T-helper 17 cell (primary cell): ENCODE measurements around the gene ARID5A. TPM values are rescaled to one million over a fixed set of nuclear protein-coding genes. Genes with fewer than 3 reads are reported as not detected.

ENCODE experiments used
- ATAC-seq: fragments of 150-1000 bp; cut with Tn5 transposase; 2 replicates; pipeline ENCODE4 v1.10.0; 2021; ENCODE audit warnings: mild to moderate bottlenecking, moderate library complexity
- DNase-seq, 3 donors: peaks; one replicate each; pipeline versions ENCODE4 v3.0.0 to v3.0.0-alpha.2; 2020 to 2021
- H3K9me3 ChIP-seq: one replicate; pipeline ENCODE4 v1.7.0; 2013; ENCODE audit warnings: low read length, mild to moderate bottlenecking; ENCODE audit not compliant: control insufficient read depth, poor library complexity, severe bottlenecking
- H3K27ac Mint-ChIP-seq: one replicate; pipeline ENCODE4 v1.8.0; 2022; ENCODE audit warnings: mild to moderate bottlenecking, moderate library complexity, mixed read lengths
- H3K27me3 Mint-ChIP-seq: one replicate; pipeline ENCODE4 v1.8.0; 2022; ENCODE audit warnings: mixed read lengths
- H3K36me3 Mint-ChIP-seq: one replicate; pipeline ENCODE4 v1.8.0; 2022; ENCODE audit warnings: low read depth, mixed read lengths
- H3K4me1 Mint-ChIP-seq: one replicate; pipeline ENCODE4 v1.8.0; 2022; ENCODE audit warnings: mild to moderate bottlenecking, mixed read lengths
- H3K4me3 Mint-ChIP-seq: one replicate; pipeline ENCODE4 v1.8.0; 2022; ENCODE audit warnings: mild to moderate bottlenecking, moderate library complexity, mixed read lengths
- total RNA-seq, 4 donors: library from RNA in 2 of 4; stranded (reverse) in 2 of 4; gene quantifications; one replicate each; pipeline ENCODE4 v1.2.3 and lab custom pipeline; 2022 to 2026

Gene ARID5A
- total RNA-seq, 2 donors from 2014 or later: 126 to 139 TPM

DNA sequence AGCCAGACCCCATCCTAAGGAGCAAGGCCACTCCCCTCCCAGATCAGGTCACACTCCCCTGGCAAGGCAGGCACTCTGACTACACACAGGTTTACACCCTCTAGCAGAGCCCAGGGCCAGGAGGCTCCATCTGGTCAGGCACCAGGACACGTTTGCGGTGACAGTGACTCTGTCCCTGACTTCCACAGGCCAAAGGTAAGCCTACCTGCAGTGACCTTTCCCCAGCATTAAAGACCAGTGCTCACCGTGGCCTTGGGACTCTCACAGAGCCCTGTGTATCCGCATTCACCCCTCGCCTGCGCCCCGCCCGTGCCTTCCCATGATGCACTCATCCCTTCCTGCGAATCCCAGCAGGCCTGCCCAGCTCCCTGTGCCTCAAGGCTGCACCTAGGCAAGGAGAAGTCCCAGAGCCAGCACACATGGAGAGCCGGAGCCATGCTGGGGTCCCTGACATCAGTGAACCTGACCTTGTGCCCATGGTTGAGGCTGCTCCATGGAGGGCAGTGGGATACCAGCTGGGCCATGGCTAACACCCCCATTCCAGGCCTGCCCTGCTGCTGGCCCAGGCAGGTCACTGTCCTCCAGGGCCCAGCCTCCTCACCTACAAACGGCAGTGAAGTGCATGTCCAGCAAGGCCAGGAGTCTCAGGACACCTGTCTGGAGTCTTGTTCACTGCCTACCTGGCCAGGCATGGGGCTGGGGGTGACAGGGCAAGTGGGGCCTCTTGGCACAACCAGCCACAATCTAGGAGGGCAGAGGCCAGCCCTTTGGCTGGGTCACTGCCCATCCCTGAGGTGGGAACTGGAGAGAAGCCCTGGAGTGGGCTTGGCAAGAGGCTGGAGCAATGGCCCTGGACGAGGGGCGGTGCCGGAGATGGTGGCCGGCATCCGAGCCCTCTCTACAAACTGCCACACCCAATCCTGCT is 34.4 kb upstream of the ARID5A start:
- Mint-ChIP-seq H3K27ac (peak overlapping the region; percentile 74), H3K27me3 (no peaks in the 10 kb centered on the region), H3K36me3 (no peaks in the 10 kb centered on the region), H3K4me3 (no peak overlapping the region), H3K4me1 (peaks cover 18% of the 10 kb centered on the region)
- no peak for DNase-seq
- H3K9me3 ChIP-seq: no peaks in the 10 kb centered on the region
- ATAC-seq: no peak

GRCh38 chr2:96502891-96503636 is 33.5 kb upstream of the ARID5A start:
- Mint-ChIP-seq H3K27ac (no peak overlapping the region), H3K36me3 (no peaks in the 10 kb centered on the region), H3K4me3 (no peak overlapping the region), H3K4me1 (peaks cover 24% of the 10 kb centered on the region), H3K27me3 (no peaks in the 10 kb centered on the region)
- DNase-seq (no peak), ATAC-seq (no peak)
- no peaks in the 10 kb centered on the region for H3K9me3 ChIP-seq

- Mint-ChIP-seq H3K27me3 (peaks cover 1% of the 10 kb centered on the region), H3K36me3 (no peaks in the 10 kb centered on the region), H3K27ac (no peak overlapping the region), H3K4me3 (no peak overlapping the region), H3K4me1 (peaks cover 25% of the 10 kb centered on the region)
- H3K9me3 ChIP-seq: no peaks in the 10 kb centered on the region
- DNase-seq: no peak
- ATAC-seq: no peak
These were observed 32.8 kb upstream of the ARID5A start for GRCh38 chr2:96503637-96504243.

- Mint-ChIP-seq H3K4me3 (no peak within 1 kb of the TSS), H3K4me1 (peaks cover 25% of the 10 kb centered on the region), H3K27me3 (peaks cover 16% of the 10 kb centered on the region), H3K36me3 (no peaks in the 10 kb centered on the region), H3K27ac (no peak within 1 kb of the TSS)
- DNase-seq: no peak
- no peaks in the 10 kb centered on the region for H3K9me3 ChIP-seq
- ATAC-seq: no peak
These were observed 31.2 kb upstream of the ARID5A start, which contains the start of gene NEURL3 for GRCh38 chr2:96505231-96505889. TSS of gene NEURL3 (minus strand) at chr2:96505357. CDS start at chr2:96505286, 71 bp downstream.

- no peaks in the 10 kb centered on the region for H3K9me3 ChIP-seq
- no peak overlapping the region for H3K4me3 Mint-ChIP-seq
- peaks cover 22% of the 10 kb centered on the region for H3K4me1 Mint-ChIP-seq
- H3K36me3 Mint-ChIP-seq: no peaks in the 10 kb centered on the region
- H3K27ac Mint-ChIP-seq: no peak overlapping the region
- H3K27me3 Mint-ChIP-seq: peaks cover 25% of the 10 kb centered on the region
- ATAC-seq: no peak
- no peak for DNase-seq
These were observed 30.3 kb upstream of the ARID5A start for GRCh38 chr2:96506016-96506906.

- ATAC-seq (no peak), DNase-seq (no peak)
- no peak overlapping the region for H3K27ac Mint-ChIP-seq
- no peaks in the 10 kb centered on the region for H3K36me3 Mint-ChIP-seq
- no peak overlapping the region for H3K4me3 Mint-ChIP-seq
- no peaks in the 10 kb centered on the region for H3K9me3 ChIP-seq
- H3K4me1 Mint-ChIP-seq: peaks cover 15% of the 10 kb centered on the region
- peaks cover 26% of the 10 kb centered on the region for H3K27me3 Mint-ChIP-seq
These were observed 29.7 kb upstream of the ARID5A start for GRCh38 chr2:96506907-96507240.

DNA sequence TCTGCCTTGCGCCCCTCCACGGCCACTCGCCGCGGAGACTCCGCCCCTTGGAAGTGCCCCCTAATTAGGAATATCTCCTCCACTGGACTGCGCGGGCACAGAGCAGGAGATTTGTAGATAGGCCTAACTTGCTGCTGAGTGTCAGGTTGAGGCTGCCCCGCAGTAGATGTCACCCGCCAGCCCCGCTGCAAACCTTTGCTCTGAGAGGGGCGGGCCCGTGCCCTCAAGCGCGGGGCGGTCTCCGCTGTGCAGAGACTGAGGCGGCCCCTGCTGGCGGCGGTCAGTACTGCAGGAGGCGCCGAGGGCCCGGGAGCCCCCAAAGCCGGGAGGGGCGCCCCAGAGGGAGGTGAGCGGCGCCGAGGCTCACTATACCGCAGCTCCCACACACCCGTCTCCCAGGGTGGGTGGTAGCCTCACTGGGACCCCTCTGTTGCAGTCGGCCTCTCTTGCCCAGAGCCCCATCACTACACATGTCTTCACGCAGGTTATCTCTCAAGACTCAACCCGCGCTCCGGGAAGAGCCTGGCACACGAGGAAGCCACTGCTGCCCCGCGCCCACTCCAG is 28.5 kb upstream of the ARID5A start:
- H3K27me3 Mint-ChIP-seq: peaks cover 26% of the 10 kb centered on the region
- H3K4me3 Mint-ChIP-seq: peak overlapping the region; percentile 71
- DNase-seq: peak; percentile 83 to 94 (median 90)
- no peaks in the 10 kb centered on the region for H3K9me3 ChIP-seq
- peaks cover 9% of the 10 kb centered on the region for H3K4me1 Mint-ChIP-seq
- no peaks in the 10 kb centered on the region for H3K36me3 Mint-ChIP-seq
- peak overlapping the region; percentile 71 for H3K27ac Mint-ChIP-seq
- ATAC-seq: peak; percentile 98

GRCh38 chr2:96508521-96509113 is 27.9 kb upstream of the ARID5A start:
- ATAC-seq: no peak
- Mint-ChIP-seq H3K4me1 (peaks cover 9% of the 10 kb centered on the region), H3K36me3 (no peaks in the 10 kb centered on the region), H3K27ac (peak overlapping the region; percentile 16), H3K4me3 (peak overlapping the region; percentile 68), H3K27me3 (peaks cover 26% of the 10 kb centered on the region)
- no peak for DNase-seq
- H3K9me3 ChIP-seq: no peaks in the 10 kb centered on the region

GRCh38 chr2:96509114-96509846 is 27.3 kb upstream of the ARID5A start:
- no peaks in the 10 kb centered on the region for H3K9me3 ChIP-seq
- DNase-seq: no peak
- no peak for ATAC-seq
- Mint-ChIP-seq H3K27me3 (peaks cover 26% of the 10 kb centered on the region), H3K4me3 (peak overlapping the region; percentile 68), H3K4me1 (peaks cover 9% of the 10 kb centered on the region), H3K36me3 (no peaks in the 10 kb centered on the region), H3K27ac (peak overlapping the region; percentile 16)

GRCh38 chr2:96509847-96510230 is 26.7 kb upstream of the ARID5A start:
- H3K27ac Mint-ChIP-seq: no peak overlapping the region
- DNase-seq (no peak), ATAC-seq (no peak)
- no peak overlapping the region for H3K4me3 Mint-ChIP-seq
- H3K27me3 Mint-ChIP-seq: peaks cover 26% of the 10 kb centered on the region
- H3K9me3 ChIP-seq: no peaks in the 10 kb centered on the region
- H3K36me3 Mint-ChIP-seq: no peaks in the 10 kb centered on the region
- peaks cover 9% of the 10 kb centered on the region for H3K4me1 Mint-ChIP-seq

DNA sequence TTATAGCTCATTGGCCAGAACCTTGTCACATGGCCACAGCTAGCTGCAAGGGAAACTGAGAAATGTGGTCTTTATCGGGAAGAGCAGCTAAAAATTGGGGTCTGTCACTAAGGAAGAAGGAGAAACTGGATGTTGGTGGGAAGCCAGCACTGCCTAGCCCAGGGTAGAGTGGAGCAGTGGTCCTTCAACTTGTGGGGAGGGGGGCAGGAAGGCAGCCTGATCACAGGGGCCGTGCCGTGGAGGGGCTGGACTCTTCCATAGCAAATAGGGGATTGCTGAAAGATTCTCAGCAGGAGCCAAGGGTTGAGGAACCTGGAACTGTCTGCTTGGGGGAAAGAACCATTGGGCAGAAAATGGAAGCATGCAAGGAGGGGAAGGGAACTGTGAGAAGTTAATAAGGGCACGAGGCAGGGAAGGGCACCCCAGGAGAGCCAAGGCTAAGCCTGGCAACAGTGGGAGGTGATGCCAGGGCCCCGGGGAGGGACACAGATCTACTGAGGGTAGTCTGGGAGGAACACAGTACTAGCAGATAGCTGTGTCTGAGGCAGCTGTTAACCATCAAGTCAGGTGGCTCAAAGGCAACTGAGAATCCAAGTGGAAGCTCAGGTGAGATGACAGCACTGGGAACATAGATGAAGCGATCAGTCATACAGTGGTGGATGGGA is 25.5 kb upstream of the ARID5A start:
- no peaks in the 10 kb centered on the region for H3K9me3 ChIP-seq
- ATAC-seq (no peak), DNase-seq (no peak)
- Mint-ChIP-seq H3K4me3 (no peak overlapping the region), H3K4me1 (peaks cover 11% of the 10 kb centered on the region), H3K27ac (no peak overlapping the region), H3K27me3 (peaks cover 26% of the 10 kb centered on the region), H3K36me3 (no peaks in the 10 kb centered on the region)
